HTERT RPE-1 (cell line): Measurements from ENCODE around the gene KCNJ1.

Source experiments
- in situ Hi-C: fragments of 300-500 bp; cut with MboI; formaldehyde crosslinking; loops from 4 replicates; pipeline ENCODE4 v1.14.3; 2020; ENCODE audit warnings: low sequenced_read_pairs

The KCNJ1 gene

GRCh38 chr11:128852327-128853023, 14.6 kb downstream of the KCNJ1 start:
- in situ Hi-C loops: no loop called here

GRCh38 chr11:128848815-128849455, 18.2 kb downstream of the KCNJ1 start:
- in situ Hi-C loops: no loop called here

GRCh38 chr11:128846985-128847384, 20.1 kb downstream of the KCNJ1 start:
- in situ Hi-C loops: no loop called here

GRCh38 chr11:128845334-128845780, 21.7 kb downstream of the KCNJ1 start:
- in situ Hi-C loops: no loop called here

- in situ Hi-C loops: no loop called here
Measured at GRCh38 chr11:128843198-128843785, 23.8 kb downstream of the KCNJ1 start.

- in situ Hi-C loops: no loop called here
Measured at GRCh38 chr11:128841461-128842072, 25.5 kb downstream of the KCNJ1 start.

- in situ Hi-C loops: no loop called here
Measured at GRCh38 chr11:128840783-128841182, 26.3 kb downstream of the KCNJ1 start.

GRCh38 chr11:128840137-128840536, 27.0 kb downstream of the KCNJ1 start:
- in situ Hi-C loops: no loop called here

GRCh38 chr11:128839081-128839480, 28.0 kb downstream of the KCNJ1 start:
- in situ Hi-C loops: no loop called here

- in situ Hi-C loops: no loop called here
Measured at GRCh38 chr11:128837627-128838026, 29.5 kb downstream of the KCNJ1 start.

GRCh38 chr11:128835741-128836430, 31.2 kb downstream of the KCNJ1 start:
- in situ Hi-C loops: no loop called here

- in situ Hi-C loops: no loop called here
Measured at GRCh38 chr11:128834157-128834556, 32.9 kb downstream of the KCNJ1 start.

- in situ Hi-C loops: no loop called here
Measured at GRCh38 chr11:128832121-128832497, 35.0 kb downstream of the KCNJ1 start.

GRCh38 chr11:128831174-128832120, 35.6 kb downstream of the KCNJ1 start:
- in situ Hi-C loops: no loop called here

- in situ Hi-C loops: no loop called here
Measured at GRCh38 chr11:128830290-128831173, 36.6 kb downstream of the KCNJ1 start.

- in situ Hi-C loops: no loop called here
Measured at GRCh38 chr11:128828350-128828749, 38.7 kb downstream of the KCNJ1 start.

GRCh38 chr11:128827191-128827893, 39.8 kb downstream of the KCNJ1 start:
- in situ Hi-C loops: no loop called here

GRCh38 chr11:128825050-128825784, 41.9 kb downstream of the KCNJ1 start:
- in situ Hi-C loops: no loop called here
